Coronary artery (tissue), 2 donors: Measurements from ENCODE around the gene NUDT13.

Experiments
- DNase-seq: peaks from one replicate; pipeline ENCODE4 v3.0.0-alpha.2; 2017; ENCODE audit warnings: low spot score
- H3K27ac ChIP-seq, 2 donors: fragments of 200-600 bp; sonication (generic); one replicate each; pipeline ENCODE4 v1.5.1; 2016 to 2019
- H3K4me3 ChIP-seq: fragments of 200-600 bp; sonication (generic); 2 replicates; pipeline ENCODE4 v1.5.1; 2016; ENCODE audit warnings: mild to moderate bottlenecking, moderate library complexity
- TF ChIP-seq, protein P1 (sequence below): fragments of 200-600 bp; sonication (generic); IDR thresholded peaks from one replicate; pipeline ENCODE4 v1.5.1; 2019; ENCODE audit warnings: antibody characterized with exemption

NUDT13 gene

DNA sequence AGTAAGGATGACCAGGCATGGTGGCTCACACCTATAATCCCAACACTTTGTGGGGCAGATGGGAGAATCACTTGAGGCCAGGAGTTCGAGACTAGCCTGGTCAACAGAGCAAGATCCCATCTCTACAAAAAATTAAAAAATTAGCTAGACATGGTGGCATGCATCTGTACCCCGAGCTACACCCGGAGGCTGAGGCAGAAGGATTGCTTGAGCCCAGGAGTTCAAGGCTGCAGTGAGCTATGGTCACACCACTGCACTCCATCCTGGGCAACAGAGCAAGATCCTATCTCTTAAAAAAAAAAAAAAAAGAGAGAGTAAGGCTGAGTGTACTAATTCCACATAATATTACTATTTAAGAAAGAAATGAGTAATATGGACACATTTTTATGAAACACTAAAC is 17.4 kb upstream of the NUDT13 start:
- DNase-seq: no peak
- TF ChIP-seq, protein P1, sequence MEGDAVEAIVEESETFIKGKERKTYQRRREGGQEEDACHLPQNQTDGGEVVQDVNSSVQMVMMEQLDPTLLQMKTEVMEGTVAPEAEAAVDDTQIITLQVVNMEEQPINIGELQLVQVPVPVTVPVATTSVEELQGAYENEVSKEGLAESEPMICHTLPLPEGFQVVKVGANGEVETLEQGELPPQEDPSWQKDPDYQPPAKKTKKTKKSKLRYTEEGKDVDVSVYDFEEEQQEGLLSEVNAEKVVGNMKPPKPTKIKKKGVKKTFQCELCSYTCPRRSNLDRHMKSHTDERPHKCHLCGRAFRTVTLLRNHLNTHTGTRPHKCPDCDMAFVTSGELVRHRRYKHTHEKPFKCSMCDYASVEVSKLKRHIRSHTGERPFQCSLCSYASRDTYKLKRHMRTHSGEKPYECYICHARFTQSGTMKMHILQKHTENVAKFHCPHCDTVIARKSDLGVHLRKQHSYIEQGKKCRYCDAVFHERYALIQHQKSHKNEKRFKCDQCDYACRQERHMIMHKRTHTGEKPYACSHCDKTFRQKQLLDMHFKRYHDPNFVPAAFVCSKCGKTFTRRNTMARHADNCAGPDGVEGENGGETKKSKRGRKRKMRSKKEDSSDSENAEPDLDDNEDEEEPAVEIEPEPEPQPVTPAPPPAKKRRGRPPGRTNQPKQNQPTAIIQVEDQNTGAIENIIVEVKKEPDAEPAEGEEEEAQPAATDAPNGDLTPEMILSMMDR: no peak
- Histone ChIP-seq H3K4me3 (no peak overlapping the region), H3K27ac (no peak overlapping the region)

- H3K4me3 ChIP-seq: peak overlapping the region; percentile 96
- TF ChIP-seq, protein P1: no peak
- H3K27ac ChIP-seq: peak overlapping the region; percentile 41 to 99
- DNase-seq: no peak
Measured at GRCh38 chr10:73093922-73094850, 16.1 kb upstream of the NUDT13 start.

GRCh38 chr10:73094986-73095480 is 15.2 kb upstream of the NUDT13 start:
- Histone ChIP-seq H3K27ac (peak overlapping the region; percentile 91 to 99), H3K4me3 (peak overlapping the region; percentile 96)
- no peak for DNase-seq
- TF ChIP-seq, protein P1: no peak

DNA sequence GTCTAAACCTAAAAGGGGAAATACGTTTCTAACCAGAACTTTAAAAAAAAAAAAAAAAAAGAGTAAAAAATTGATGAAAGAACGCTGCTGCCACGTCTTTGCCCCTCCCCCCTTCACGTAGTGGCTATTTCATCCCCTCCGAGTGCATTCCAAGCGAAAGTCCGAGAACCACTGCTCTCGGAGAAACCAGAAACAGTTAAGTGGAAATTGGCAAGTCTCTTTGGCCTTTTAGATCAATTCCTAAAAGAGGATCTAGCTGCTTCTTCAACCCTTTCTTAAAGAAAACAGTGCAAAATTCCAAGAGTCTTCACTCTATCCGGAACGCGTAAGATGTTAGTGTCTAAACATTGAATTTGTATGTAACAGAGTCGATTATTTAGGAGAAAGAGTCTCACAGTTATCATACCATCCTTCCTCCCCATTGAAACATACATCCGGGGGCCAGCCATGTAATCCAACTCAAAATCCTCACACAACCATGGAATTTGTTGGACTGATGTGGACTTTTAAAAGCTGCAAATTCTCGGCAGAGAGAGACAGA is 14.7 kb upstream of the NUDT13 start:
- Histone ChIP-seq H3K4me3 (peak overlapping the region; percentile 96), H3K27ac (peak overlapping the region; percentile 91 to 99)
- no peak for DNase-seq
- TF ChIP-seq, protein P1: no peak

DNA sequence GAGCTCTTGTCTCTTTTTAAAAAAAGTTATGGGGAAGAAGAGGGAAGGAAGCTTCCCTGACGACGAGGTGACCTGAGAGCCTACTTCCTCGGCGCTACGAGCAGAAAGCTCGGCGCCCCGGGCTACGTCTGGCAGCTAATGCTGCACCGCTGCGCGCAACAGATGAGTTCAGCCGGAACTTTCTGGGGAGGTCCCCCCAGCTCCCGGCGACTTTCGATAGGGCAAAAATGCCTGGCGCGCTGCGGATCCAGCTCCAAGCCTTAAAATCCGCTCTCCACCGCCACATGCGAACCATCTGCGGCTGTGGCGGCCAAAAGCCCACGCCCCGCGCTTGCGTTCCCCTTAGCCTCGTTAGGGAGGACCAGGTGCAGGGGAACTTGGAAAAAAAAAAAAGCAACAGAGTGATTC is 14.2 kb upstream of the NUDT13 start:
- DNase-seq: peak; percentile 82
- peak overlapping the region; percentile 91 to 99 for H3K27ac ChIP-seq
- TF ChIP-seq, protein P1: no peak
- peak overlapping the region; percentile 96 for H3K4me3 ChIP-seq

DNA sequence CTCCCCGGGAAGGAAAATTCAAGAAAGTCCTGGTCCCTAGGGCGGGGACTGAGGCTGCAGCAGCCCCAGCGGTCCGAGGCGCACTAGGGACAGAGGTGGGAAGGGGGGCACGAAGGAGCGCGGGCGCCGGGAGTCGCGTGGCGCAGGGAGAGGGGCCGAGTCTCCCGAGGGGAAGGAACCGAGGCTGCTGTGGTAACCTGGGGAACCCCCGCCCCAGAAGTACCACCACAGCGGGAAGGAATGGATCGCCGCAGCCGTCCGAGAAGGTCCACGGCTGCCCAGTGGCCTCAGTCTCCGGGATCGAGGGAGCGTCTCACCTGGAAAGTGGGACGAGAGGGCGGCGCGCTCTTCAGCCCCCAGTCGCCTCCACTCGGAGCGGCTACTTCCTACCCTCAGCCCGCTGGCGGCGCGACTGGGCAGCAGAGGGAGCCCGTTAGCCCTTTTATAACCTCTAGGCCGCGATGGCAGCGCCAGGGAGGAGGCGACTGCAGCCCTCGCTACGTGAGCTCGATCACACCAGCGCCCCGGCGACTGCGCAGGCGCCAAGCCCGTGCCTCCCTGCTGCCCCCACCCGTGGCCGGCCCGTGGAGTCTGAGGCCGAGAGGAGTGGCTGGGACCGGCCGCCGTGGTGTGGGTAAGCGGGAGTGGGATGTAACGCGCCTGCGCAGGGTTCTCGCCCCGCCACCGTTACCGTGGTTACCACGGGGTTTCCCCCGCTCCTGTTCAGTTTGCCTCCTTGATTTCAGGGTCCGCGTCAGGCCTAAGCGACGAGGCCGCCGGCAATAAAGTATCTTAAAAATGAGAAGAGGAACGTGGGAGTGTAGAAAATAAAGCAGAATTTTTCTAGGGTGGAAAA is 13.6 kb upstream of the NUDT13 start, which contains the start of gene P4HA1:
Gene P4HA1, minus strand, starts transcription at position 418 of the 856 bp plus-strand sequence. CDS start 21,983 bp downstream, outside the sequence.
- Histone ChIP-seq H3K4me3 (peak within 1 kb of the TSS; percentile 96), H3K27ac (peak within 1 kb of the TSS; percentile 91 to 99)
- DNase-seq: peak; percentile 99
- TF ChIP-seq, protein P1: peak; percentile 50
